ENCODE results near the gene RCC1. TPM values are rescaled to one million over a fixed set of nuclear protein-coding genes. Genes with fewer than 3 reads are reported as not detected.

RCC1 gene
- total RNA-seq, 4 donors from 2014 or later = 3.8 to 37.6 (median 13.8) TPM

- intact Hi-C loops (cut with DNase I; ENCODE audit: low total_unique reads) = no loop called here
- Histone ChIP-seq H3K27me3 (no peaks in the 10 kb centered on the region), H3K27ac (peak overlapping the region; percentile 68 to 75), H3K4me3 (peak overlapping the region; percentile 50 to 65), H3K9me3 (no peaks in the 10 kb centered on the region), H3K36me3 (no peaks in the 10 kb centered on the region), H3K4me1 (peaks cover 0 to 10% of the 10 kb centered on the region in 2 donors)
- TF ChIP-seq CTCF (IDR thresholded peaks at IDR 0.05) (no peak), POLR2A (IDR thresholded peaks at IDR 0.05) (no peak)
- DNase-seq = no peak
Measured at GRCh38 chr1:28507646-28508434, 2.0 kb downstream of the RCC1 start.

GRCh38 chr1:28508435-28508754 is 2.6 kb downstream of the RCC1 start:
- DNase-seq = no peak
- TF ChIP-seq POLR2A (IDR thresholded peaks at IDR 0.05) = no peak
- no peak for TF ChIP-seq CTCF (IDR thresholded peaks at IDR 0.05)
- no peaks in the 10 kb centered on the region for H3K9me3 ChIP-seq
- intact Hi-C loops (cut with DNase I; ENCODE audit: low total_unique reads) = no loop called here
- H3K36me3 ChIP-seq = no peaks in the 10 kb centered on the region
- no peaks in the 10 kb centered on the region for H3K27me3 ChIP-seq
- peak overlapping the region in 1 of 2 donors; percentile 65 for H3K4me3 ChIP-seq
- H3K4me1 ChIP-seq = peaks cover 0 to 10% of the 10 kb centered on the region in 2 donors
- peak overlapping the region; percentile 68 to 75 for H3K27ac ChIP-seq

GRCh38 chr1:28509705-28510272 is 3.9 kb downstream of the RCC1 start:
- H3K4me3 ChIP-seq = no peak overlapping the region

GRCh38 chr1:28510273-28510969 is 4.6 kb downstream of the RCC1 start:
- Histone ChIP-seq H3K4me3 (no peak overlapping the region), H3K9me3 (no peaks in the 10 kb centered on the region), H3K4me1 (peaks cover 0 to 10% of the 10 kb centered on the region in 2 donors), H3K36me3 (no peaks in the 10 kb centered on the region), H3K27ac (no peak overlapping the region), H3K27me3 (no peaks in the 10 kb centered on the region)
- DNase-seq = no peak
- intact Hi-C loops (cut with DNase I; ENCODE audit: low total_unique reads) = no loop called here
- no peak for TF ChIP-seq POLR2A (IDR thresholded peaks at IDR 0.05)

More at GRCh38 chr1:28509705-28510272, 3.9 kb downstream of the RCC1 start:
- TF ChIP-seq POLR2A (IDR thresholded peaks at IDR 0.05) = no peak
- no peak for TF ChIP-seq CTCF (IDR thresholded peaks at IDR 0.05)
- H3K9me3 ChIP-seq = no peaks in the 10 kb centered on the region
- peaks cover 0 to 10% of the 10 kb centered on the region in 2 donors for H3K4me1 ChIP-seq
- intact Hi-C loops (cut with DNase I; ENCODE audit: low total_unique reads) = no loop called here
- no peaks in the 10 kb centered on the region for H3K27me3 ChIP-seq
- no peaks in the 10 kb centered on the region for H3K36me3 ChIP-seq
- no peak for DNase-seq
- no peak overlapping the region for H3K27ac ChIP-seq

- no peaks in the 10 kb centered on the region for H3K36me3 ChIP-seq
- TF ChIP-seq POLR2A (IDR thresholded peaks at IDR 0.05) = no peak
- TF ChIP-seq CTCF (IDR thresholded peaks at IDR 0.05) = no peak
Measured at GRCh38 chr1:28510970-28511440, 5.2 kb downstream of the RCC1 start.

More at GRCh38 chr1:28510970-28511440, 5.2 kb downstream of the RCC1 start:
- H3K4me3 ChIP-seq = no peak overlapping the region
- intact Hi-C loops (cut with DNase I; ENCODE audit: low total_unique reads) = no loop called here
- H3K4me1 ChIP-seq = peaks cover 0 to 10% of the 10 kb centered on the region in 2 donors
- DNase-seq = no peak
- no peaks in the 10 kb centered on the region for H3K9me3 ChIP-seq
- no peaks in the 10 kb centered on the region for H3K27me3 ChIP-seq
- H3K27ac ChIP-seq = no peak overlapping the region
